NB4 (cell line): ENCODE data around the gene COG8.

Experiments
- MYC ChIP-seq: IDR thresholded peaks from 2 replicates; pipeline ENCODE4 v1.6.1; 2011; ENCODE audit warnings: low read depth, low read length
- POLR2A ChIP-seq: IDR thresholded peaks from 2 replicates; pipeline ENCODE4 v1.6.1; 2011; ENCODE audit warnings: mild to moderate bottlenecking; ENCODE audit not compliant: insufficient read length; ENCODE audit errors: extremely low read depth
- TF ChIP-seq, protein P1 (sequence below): IDR thresholded peaks from one replicate; pipeline ENCODE4 v1.5.1; 2012; ENCODE audit warnings: low read depth, low read length
- TF ChIP-seq, protein P2 (sequence below): IDR thresholded peaks from 2 replicates; pipeline ENCODE4 v1.6.1; 2011; ENCODE audit warnings: low read depth, low read length

- TF ChIP-seq, protein P1, sequence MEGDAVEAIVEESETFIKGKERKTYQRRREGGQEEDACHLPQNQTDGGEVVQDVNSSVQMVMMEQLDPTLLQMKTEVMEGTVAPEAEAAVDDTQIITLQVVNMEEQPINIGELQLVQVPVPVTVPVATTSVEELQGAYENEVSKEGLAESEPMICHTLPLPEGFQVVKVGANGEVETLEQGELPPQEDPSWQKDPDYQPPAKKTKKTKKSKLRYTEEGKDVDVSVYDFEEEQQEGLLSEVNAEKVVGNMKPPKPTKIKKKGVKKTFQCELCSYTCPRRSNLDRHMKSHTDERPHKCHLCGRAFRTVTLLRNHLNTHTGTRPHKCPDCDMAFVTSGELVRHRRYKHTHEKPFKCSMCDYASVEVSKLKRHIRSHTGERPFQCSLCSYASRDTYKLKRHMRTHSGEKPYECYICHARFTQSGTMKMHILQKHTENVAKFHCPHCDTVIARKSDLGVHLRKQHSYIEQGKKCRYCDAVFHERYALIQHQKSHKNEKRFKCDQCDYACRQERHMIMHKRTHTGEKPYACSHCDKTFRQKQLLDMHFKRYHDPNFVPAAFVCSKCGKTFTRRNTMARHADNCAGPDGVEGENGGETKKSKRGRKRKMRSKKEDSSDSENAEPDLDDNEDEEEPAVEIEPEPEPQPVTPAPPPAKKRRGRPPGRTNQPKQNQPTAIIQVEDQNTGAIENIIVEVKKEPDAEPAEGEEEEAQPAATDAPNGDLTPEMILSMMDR: no peak
- TF ChIP-seq POLR2A: no peak
- TF ChIP-seq, protein P2, sequence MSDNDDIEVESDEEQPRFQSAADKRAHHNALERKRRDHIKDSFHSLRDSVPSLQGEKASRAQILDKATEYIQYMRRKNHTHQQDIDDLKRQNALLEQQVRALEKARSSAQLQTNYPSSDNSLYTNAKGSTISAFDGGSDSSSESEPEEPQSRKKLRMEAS: no peak
- no peak for TF ChIP-seq MYC
Observed at GRCh38 chr16:69351309-69352027, 12.1 kb upstream of the COG8 start, which contains the start of gene TMED6.
